ENCODE results near the gene CEP76. TPM values are rescaled to one million over a fixed set of nuclear protein-coding genes. Genes with fewer than 3 reads are reported as not detected.

CEP76 gene
- total RNA-seq, 1 experiment from 2014 or later, result 13.5 TPM

DNA sequence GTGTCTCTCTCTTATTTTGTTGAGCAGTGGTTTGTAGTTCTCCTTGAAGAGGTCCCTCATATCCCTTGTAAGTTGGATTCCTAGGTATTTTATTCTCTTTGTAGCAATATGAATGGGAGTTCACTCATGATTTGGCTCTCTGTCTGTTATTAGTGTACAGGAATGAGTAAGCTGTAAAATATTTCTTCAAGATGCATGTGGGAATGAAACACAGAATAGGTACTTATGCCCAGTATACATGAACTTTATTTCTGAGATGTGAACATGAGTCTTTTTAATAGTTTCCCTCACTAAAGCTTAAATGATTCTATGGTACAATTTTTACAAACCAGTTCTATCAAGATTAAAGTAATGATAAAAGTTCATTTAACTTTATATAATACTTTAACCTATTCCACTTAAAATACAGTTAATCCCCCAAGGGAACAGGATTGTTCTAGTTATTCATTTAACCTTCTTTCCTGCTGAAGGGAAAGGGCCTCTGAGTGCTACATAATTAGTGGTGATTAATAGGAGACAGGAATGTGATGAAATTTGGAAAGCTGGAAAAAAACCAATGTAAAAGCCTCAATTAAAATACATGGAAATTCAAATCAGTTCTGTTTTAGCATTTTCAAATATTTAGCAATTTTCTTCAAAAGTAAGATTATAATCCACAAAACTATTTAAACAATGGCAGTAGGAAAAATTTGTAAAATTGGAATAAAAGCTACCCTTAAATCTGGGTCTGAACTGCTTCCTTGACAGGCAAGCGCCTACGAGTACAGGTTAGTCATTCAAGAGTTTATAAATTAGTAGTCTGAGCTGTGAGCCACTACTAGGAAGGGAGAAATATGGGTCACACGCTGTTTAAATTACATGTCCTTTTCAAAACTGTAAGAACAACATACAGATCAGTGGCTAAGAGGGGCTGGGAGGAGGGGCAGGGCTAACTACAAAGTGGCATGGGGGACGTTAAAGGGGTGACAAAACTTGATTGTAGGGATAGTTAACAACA is 73.5 kb downstream of the CEP76 start:
- H4K20me1 ChIP-seq (ENCODE audit: insufficient read depth), result no peaks in the 10 kb centered on the region
- H3K36me3 ChIP-seq (ENCODE audit: control insufficient read depth in 1 of 2, insufficient read depth in 2 of 2, low read length in 2 of 2), result no peaks in the 10 kb centered on the region
- ChIA-PET CTCF (no interaction called here), RAD21 (ENCODE audit: low non-redundant PET in 1 of 2, low total read pairs in 2 of 2, uncharacterized antibody in 2 of 2, unreplicated experiment in 2 of 2) (no interaction called here), POLR2A (interaction anchor here (0.6 kb wide), 1 partner anchor 22 kb away, joined by 4 read pairs; no protein-coding TSS in a partner anchor)
- H3K4me3 ChIP-seq (replicated peaks in 1 of 2; ENCODE audit: low read depth in 1 of 2, low read length in 2 of 2), result no peak overlapping the region
- H3K4me1 ChIP-seq (ENCODE audit: control insufficient read depth in 1 of 2, insufficient read depth in 2 of 2, low read length in 2 of 2), result 0 out of 4 replicates have a peak, but pooled peaks cover 0 to 6% of the 10 kb centered on the region in 2 experiments
- H3K79me2 ChIP-seq (ENCODE audit: insufficient read depth, low read length), result no peaks in the 10 kb centered on the region
- H3K9ac ChIP-seq (ENCODE audit: low read length), result no peak overlapping the region
- H3K9me2 ChIP-seq (ENCODE audit: insufficient read depth), result no peaks in the 10 kb centered on the region
- TF ChIP-seq SIN3A (IDR thresholded peaks at IDR 0.05; ENCODE audit: low read depth) (no peak), EZH2 (IDR thresholded peaks at IDR 0.05) (no peak), CBX3 (IDR thresholded peaks at IDR 0.05; ENCODE audit: low read depth) (no peak), SRF (IDR thresholded peaks at IDR 0.05; ENCODE audit: low read depth) (no peak), EGR1 (IDR thresholded peaks at IDR 0.05; ENCODE audit: low read depth) (no peak), ELF1 (IDR thresholded peaks at IDR 0.05; ENCODE audit: borderline replicate concordance, low read depth) (no peak), CTCF (IDR thresholded peaks at IDR 0.05 in 2 of 3, conservative IDR thresholded peaks at IDR 0.05 in 1 of 3; ENCODE audit: borderline replicate concordance in 1 of 3, insufficient read depth in 1 of 3, low read depth in 2 of 3, low read length in 2 of 3) (no peak), REST (IDR thresholded peaks at IDR 0.05; ENCODE audit: low read depth) (no peak), SP1 (IDR thresholded peaks at IDR 0.05; ENCODE audit: low read depth) (no peak), ZBTB33 (IDR thresholded peaks at IDR 0.05; ENCODE audit: extremely low read depth, insufficient replicate concordance, low read length) (no peak), JUND (IDR thresholded peaks at IDR 0.05) (no peak), TCF7L2 (IDR thresholded peaks at IDR 0.05; ENCODE audit: borderline replicate concordance, extremely low read depth, insufficient read depth, insufficient read length) (no peak), EZH2phosphoT487 (IDR thresholded peaks at IDR 0.05; ENCODE audit: borderline replicate concordance) (no peak), FOSL1 (IDR thresholded peaks at IDR 0.05; ENCODE audit: low read depth) (no peak), RAD21 (IDR thresholded peaks at IDR 0.05; ENCODE audit: low read depth) (no peak), POLR2A (IDR thresholded peaks at IDR 0.05; ENCODE audit: borderline replicate concordance, extremely low read depth, insufficient read depth, insufficient read length) (no peak)
- TF ChIP-seq, protein P1, sequence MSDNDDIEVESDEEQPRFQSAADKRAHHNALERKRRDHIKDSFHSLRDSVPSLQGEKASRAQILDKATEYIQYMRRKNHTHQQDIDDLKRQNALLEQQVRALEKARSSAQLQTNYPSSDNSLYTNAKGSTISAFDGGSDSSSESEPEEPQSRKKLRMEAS (IDR thresholded peaks at IDR 0.05), result no peak
- TF ChIP-seq, protein P2, sequence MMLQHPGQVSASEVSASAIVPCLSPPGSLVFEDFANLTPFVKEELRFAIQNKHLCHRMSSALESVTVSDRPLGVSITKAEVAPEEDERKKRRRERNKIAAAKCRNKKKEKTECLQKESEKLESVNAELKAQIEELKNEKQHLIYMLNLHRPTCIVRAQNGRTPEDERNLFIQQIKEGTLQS (IDR thresholded peaks at IDR 0.05), result no peak
- H3K27me3 ChIP-seq (ENCODE audit: insufficient read depth, low read length), result no peaks in the 10 kb centered on the region
- intact Hi-C loops (cut with micrococcal nuclease), result no loop called here
- H3K27ac ChIP-seq (ENCODE audit: low read depth, low read length), result no peak overlapping the region
- DNase-seq (ENCODE audit: low read depth, low spot score), result no peak
- H2AFZ ChIP-seq (ENCODE audit: low read depth, low read length, poor library complexity, severe bottlenecking), result no peak overlapping the region
- no peak for ATAC-seq
- BruUV-seq (replicated peaks), result no TSS peak
- no peak overlapping the region for H3K4me2 ChIP-seq (ENCODE audit: low read length)
- no peaks in the 10 kb centered on the region for H3K9me3 ChIP-seq (ENCODE audit: control insufficient read depth in 1 of 2, insufficient read depth in 1 of 2, low read depth in 1 of 2, low read length in 2 of 2)
